ENCODE data around the gene RAPH1. TPM values are rescaled to one million over a fixed set of nuclear protein-coding genes. Genes with fewer than 3 reads are reported as not detected.

RAPH1 gene
- total RNA-seq, 1 experiment from 2014 or later = 114 TPM

GRCh38 chr2:203463266-203463678, 71.8 kb downstream of the RAPH1 start:
- TF ChIP-seq CTCF (IDR thresholded peaks at IDR 0.05; ENCODE audit: insufficient read depth in 1 of 2, low read depth in 1 of 2, low read length in 1 of 2, severe bottlenecking in 1 of 2, unreplicated experiment in 1 of 2) = no peak
- Histone ChIP-seq H3K9me3 (no peaks in the 10 kb centered on the region), H3K27me3 (replicated peaks; ENCODE audit: control insufficient read depth, insufficient read depth, low read length) (no peaks in the 10 kb centered on the region), H3K4me3 (ENCODE audit: low read depth, low read length) (no peak overlapping the region), H3K4me1 (no peaks in the 10 kb centered on the region), H3K36me3 (ENCODE audit: control insufficient read depth, insufficient read depth, low read length) (peaks cover 2% of the 10 kb centered on the region; the same call in 1 of the 2 replicates)
- ChIA-PET POLR2A (no interaction called here), CTCF (interaction anchor here (0.7 kb wide), 1 partner anchor 89 kb away, joined by 3 read pairs; no protein-coding TSS in a partner anchor)
- no peaks in the 10 kb centered on the region for H3K9me3 Mint-ChIP-seq (ENCODE audit: unreplicated experiment)
- intact Hi-C loops (cut with micrococcal nuclease; ENCODE audit: unreplicated experiment) = no loop called here
- no peak overlapping the region for H3K4me3 Mint-ChIP-seq (ENCODE audit: unreplicated experiment)
- no TSS peak for BruUV-seq (replicated peaks)
- H3K4me1 Mint-ChIP-seq (ENCODE audit: low read depth, unreplicated experiment) = peaks cover 3% of the 10 kb centered on the region
- H3K27ac Mint-ChIP-seq (ENCODE audit: unreplicated experiment) = no peak overlapping the region
- DNase-seq = no peak
- peaks cover 66% of the 10 kb centered on the region for H3K36me3 Mint-ChIP-seq (ENCODE audit: insufficient read depth, unreplicated experiment)
- no peaks in the 10 kb centered on the region for H3K27me3 Mint-ChIP-seq (ENCODE audit: insufficient read depth, unreplicated experiment)

GRCh38 chr2:203462308-203462707, 72.8 kb downstream of the RAPH1 start:
- Mint-ChIP-seq H3K27ac (ENCODE audit: unreplicated experiment) (no peak overlapping the region), H3K27me3 (ENCODE audit: insufficient read depth, unreplicated experiment) (no peaks in the 10 kb centered on the region), H3K4me1 (ENCODE audit: low read depth, unreplicated experiment) (no peaks in the 10 kb centered on the region), H3K4me3 (ENCODE audit: unreplicated experiment) (no peak overlapping the region), H3K36me3 (ENCODE audit: insufficient read depth, unreplicated experiment) (peaks cover 70% of the 10 kb centered on the region), H3K9me3 (ENCODE audit: unreplicated experiment) (no peaks in the 10 kb centered on the region)
- H3K36me3 ChIP-seq (ENCODE audit: control insufficient read depth, insufficient read depth, low read length) = peaks cover 2% of the 10 kb centered on the region; the same call in 1 of the 2 replicates
- H3K4me1 ChIP-seq = no peaks in the 10 kb centered on the region
- DNase-seq = no peak
- no peaks in the 10 kb centered on the region for H3K27me3 ChIP-seq (replicated peaks; ENCODE audit: control insufficient read depth, insufficient read depth, low read length)
- H3K9me3 ChIP-seq = no peaks in the 10 kb centered on the region
- intact Hi-C loops (cut with micrococcal nuclease; ENCODE audit: unreplicated experiment) = no loop called here
- ChIA-PET CTCF (interaction anchor here (0.7 kb wide), 1 partner anchor 90 kb away, joined by 3 read pairs; no protein-coding TSS in a partner anchor), POLR2A (no interaction called here)
- no peak for TF ChIP-seq CTCF (IDR thresholded peaks at IDR 0.05; ENCODE audit: insufficient read depth in 1 of 2, low read depth in 1 of 2, low read length in 1 of 2, severe bottlenecking in 1 of 2, unreplicated experiment in 1 of 2)
- H3K4me3 ChIP-seq (ENCODE audit: low read depth, low read length) = no peak overlapping the region
- BruUV-seq (replicated peaks) = no TSS peak

GRCh38 chr2:203461746-203462145, 73.4 kb downstream of the RAPH1 start:
- Mint-ChIP-seq H3K27ac (ENCODE audit: unreplicated experiment) (no peak overlapping the region), H3K9me3 (ENCODE audit: unreplicated experiment) (no peaks in the 10 kb centered on the region)
- intact Hi-C loops (cut with micrococcal nuclease; ENCODE audit: unreplicated experiment) = no loop called here

More at GRCh38 chr2:203461746-203462145, 73.4 kb downstream of the RAPH1 start:
- no TSS peak for BruUV-seq (replicated peaks)
- peaks cover 75% of the 10 kb centered on the region for H3K36me3 Mint-ChIP-seq (ENCODE audit: insufficient read depth, unreplicated experiment)
- Histone ChIP-seq H3K9me3 (no peaks in the 10 kb centered on the region), H3K4me3 (ENCODE audit: low read depth, low read length) (no peak overlapping the region), H3K4me1 (no peaks in the 10 kb centered on the region), H3K27me3 (replicated peaks; ENCODE audit: control insufficient read depth, insufficient read depth, low read length) (no peaks in the 10 kb centered on the region), H3K36me3 (ENCODE audit: control insufficient read depth, insufficient read depth, low read length) (peaks cover 2% of the 10 kb centered on the region; the same call in 1 of the 2 replicates)
- CTCF ChIA-PET = no interaction called here
- H3K4me3 Mint-ChIP-seq (ENCODE audit: unreplicated experiment) = no peak overlapping the region
- POLR2A ChIA-PET = no interaction called here
- DNase-seq = no peak
- no peaks in the 10 kb centered on the region for H3K27me3 Mint-ChIP-seq (ENCODE audit: insufficient read depth, unreplicated experiment)
- H3K4me1 Mint-ChIP-seq (ENCODE audit: low read depth, unreplicated experiment) = no peaks in the 10 kb centered on the region
- no peak for TF ChIP-seq CTCF (IDR thresholded peaks at IDR 0.05; ENCODE audit: insufficient read depth in 1 of 2, low read depth in 1 of 2, low read length in 1 of 2, severe bottlenecking in 1 of 2, unreplicated experiment in 1 of 2)

All from Caco-2 (cell line).